Measurements from ENCODE around the gene ZYX.
A peak's percentile ranks its signal among the peaks of the same experiment; 100 is the strongest.

ZYX gene

DNA sequence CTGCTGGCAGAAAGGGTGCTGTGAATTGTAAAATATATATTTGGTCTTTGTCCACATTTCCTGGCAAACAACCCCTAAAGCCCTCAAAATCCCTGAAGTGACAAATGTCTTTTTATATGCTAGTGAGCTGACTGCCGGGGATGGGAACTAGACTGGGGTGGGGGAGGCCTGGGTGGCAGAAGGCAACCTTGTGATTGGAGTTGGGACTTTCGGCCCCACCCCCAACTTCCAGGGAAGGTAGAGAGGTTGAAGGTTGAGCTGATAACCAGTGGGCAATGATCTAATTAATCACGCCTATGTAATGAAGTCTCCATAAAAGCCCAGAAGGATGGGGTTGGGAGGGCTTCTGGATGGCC is 24.8 kb downstream of the ZYX start:
- DNase-seq (ENCODE audit: low read depth), result no peak
- in situ Hi-C loops (cut with HindIII; ENCODE audit: low sequenced_read_pairs), result no loop called here
- TF ChIP-seq, protein P1, sequence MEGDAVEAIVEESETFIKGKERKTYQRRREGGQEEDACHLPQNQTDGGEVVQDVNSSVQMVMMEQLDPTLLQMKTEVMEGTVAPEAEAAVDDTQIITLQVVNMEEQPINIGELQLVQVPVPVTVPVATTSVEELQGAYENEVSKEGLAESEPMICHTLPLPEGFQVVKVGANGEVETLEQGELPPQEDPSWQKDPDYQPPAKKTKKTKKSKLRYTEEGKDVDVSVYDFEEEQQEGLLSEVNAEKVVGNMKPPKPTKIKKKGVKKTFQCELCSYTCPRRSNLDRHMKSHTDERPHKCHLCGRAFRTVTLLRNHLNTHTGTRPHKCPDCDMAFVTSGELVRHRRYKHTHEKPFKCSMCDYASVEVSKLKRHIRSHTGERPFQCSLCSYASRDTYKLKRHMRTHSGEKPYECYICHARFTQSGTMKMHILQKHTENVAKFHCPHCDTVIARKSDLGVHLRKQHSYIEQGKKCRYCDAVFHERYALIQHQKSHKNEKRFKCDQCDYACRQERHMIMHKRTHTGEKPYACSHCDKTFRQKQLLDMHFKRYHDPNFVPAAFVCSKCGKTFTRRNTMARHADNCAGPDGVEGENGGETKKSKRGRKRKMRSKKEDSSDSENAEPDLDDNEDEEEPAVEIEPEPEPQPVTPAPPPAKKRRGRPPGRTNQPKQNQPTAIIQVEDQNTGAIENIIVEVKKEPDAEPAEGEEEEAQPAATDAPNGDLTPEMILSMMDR (IDR thresholded peaks at IDR 0.05; ENCODE audit: low read depth, low read length, missing control alignments), result no peak
- no peak overlapping the region for H3K4me3 ChIP-seq (ENCODE audit: low read depth, low read length)

DNA sequence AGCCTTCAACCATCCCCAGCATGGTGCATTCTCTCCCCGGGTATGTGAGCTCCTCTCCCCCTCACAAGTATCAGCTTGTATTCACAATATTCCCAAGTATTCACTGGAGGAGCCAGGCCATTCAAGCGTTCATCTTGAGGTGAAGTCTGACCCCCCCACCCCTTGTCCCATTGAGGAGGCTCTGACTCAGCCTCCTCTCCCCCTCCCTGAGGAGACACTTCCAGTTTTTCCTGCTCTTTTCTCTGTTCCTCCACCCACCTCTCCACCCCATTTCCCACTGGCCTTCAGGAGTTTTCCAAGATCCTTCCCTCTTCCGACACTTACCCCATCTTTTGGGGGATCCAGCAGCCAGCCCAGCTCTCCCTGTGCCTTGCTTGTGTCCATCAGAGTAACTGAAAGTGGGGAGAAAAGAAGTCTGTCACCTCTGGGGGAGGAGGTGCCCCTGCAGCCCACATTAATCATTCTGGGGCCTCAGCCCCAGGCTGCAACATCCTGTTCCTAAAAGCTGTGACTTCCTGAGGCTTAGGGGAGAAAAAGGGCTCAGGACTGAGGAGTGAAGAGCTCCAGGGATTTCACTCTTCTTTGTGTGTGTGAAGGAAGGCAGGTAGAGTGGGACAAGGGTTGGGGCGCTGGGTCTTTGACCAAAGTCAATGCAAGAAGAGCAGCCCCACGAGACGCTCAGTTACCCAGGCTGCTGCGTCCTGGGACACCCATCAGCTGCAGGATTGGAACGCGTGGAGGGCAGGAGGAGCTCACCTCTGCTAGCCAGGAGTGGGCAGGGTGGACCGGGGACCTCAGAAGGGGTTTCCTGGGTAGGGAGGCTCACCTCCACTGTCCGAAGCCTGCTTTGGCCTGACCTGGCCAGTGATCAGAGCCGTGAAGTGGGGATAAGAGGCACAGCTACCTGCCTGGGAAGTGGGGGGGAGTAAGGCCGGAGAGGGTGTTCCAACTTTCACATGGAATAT is 26.4 kb downstream of the ZYX start:
- TF ChIP-seq, protein P1 (IDR thresholded peaks at IDR 0.05; ENCODE audit: low read depth, low read length, missing control alignments), result no peak
- DNase-seq (ENCODE audit: low read depth), result no peak
- H3K4me3 ChIP-seq (ENCODE audit: low read depth, low read length), result no peak overlapping the region
- in situ Hi-C loops (cut with HindIII; ENCODE audit: low sequenced_read_pairs), result no loop called here

DNA sequence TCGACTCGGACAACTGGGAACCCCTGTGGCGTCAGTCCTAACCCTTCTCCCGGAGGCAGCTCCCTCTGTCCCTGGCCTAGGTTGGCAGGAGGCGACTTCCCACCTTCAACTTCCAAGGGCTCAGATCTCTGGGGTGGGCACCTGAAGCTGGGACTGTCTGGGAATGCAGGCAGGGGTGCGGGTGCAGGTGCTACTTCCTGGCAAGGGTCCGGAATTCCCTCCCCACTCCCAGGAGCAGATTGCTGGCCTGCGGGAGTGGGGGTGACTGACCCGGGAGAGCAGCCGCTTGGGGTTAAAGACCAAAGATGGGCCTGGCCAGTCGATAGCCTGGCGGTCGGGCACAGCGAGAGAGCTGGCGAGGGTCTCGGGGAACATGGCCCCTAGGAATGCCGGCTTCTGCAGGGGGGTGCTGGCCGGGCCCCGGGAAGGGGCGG is 27.1 kb downstream of the ZYX start:
- H3K4me3 ChIP-seq (ENCODE audit: low read depth, low read length), result no peak overlapping the region
- TF ChIP-seq, protein P1 (IDR thresholded peaks at IDR 0.05; ENCODE audit: low read depth, low read length, missing control alignments), result no peak
- in situ Hi-C loops (cut with HindIII; ENCODE audit: low sequenced_read_pairs), result no loop called here
- no peak for DNase-seq (ENCODE audit: low read depth)

DNA sequence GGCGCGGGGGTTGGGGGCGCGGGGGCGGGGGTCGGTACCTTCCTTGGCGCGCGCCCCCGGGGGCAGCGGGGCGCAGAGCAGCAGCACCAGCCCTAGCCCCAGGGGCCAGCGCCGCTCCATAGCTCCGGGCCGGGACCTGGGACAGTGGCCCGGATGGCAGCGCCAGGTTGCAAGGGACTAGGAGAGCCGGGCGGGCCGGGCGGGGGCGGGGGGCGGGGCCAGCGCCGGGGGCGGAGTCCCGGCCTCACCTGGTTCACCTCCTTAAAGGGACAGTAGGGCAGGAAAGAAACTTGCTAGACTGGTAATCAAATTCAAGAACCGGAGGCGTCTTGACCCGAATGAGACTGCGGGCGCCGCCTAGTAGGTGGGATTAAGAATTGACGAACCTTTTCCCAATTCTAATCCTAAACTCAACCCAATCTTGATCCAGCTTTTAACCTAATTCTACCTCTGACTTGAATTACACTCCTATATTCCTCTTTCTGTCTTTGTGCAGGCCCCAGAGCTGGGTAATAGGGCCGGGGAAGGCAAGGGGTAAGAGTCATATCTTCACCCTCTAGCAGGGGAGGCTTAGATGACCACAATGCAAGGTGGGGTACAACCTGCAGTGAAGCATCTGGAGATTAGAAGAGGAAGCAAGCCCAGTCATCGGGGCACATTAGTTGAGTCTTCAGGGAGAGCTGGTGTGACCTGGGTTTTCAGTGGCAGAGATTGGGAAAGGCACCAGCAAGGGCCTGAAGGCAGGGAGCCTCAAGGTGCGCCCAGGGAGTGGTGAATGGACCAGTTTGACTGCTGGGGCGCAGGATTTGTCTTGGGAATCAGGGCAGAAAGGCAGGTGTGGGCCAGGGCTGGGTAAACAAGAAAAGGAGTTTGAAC is 27.8 kb downstream of the ZYX start, which contains the start of gene EPHA1:
Gene EPHA1, minus strand, starts transcription at position 171 of the 876 bp plus-strand sequence. Its CDS starts 51 bp downstream, at position 120.
- no peak for DNase-seq (ENCODE audit: low read depth)
- TF ChIP-seq, protein P1 (IDR thresholded peaks at IDR 0.05; ENCODE audit: low read depth, low read length, missing control alignments), result peak; percentile 38
- H3K4me3 ChIP-seq (ENCODE audit: low read depth, low read length), result no peak within 1 kb of the TSS
- in situ Hi-C loops (cut with HindIII; ENCODE audit: low sequenced_read_pairs), result no loop called here

DNA sequence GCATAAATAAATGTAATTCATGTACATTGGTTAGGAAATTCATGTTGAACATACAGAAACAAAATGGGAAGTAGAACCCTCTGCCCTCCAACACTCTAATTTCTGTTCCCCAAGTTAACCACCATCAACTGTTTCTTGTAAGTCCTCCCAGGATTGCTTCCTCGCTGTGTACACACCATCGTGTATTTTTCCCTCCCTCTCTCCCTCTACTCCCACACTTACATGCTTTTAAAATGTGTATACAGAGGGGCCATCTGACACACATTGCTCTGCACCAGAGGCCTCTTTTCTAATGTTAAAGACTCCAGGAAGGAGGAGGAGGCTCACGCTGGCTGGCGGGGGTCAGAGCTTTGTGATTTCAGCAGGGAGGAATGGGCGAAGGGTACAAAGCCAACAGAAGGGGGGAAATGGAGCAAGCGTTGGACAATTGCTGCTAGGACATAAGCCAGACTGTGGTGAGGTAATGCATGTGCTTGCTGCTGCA is 29.4 kb downstream of the ZYX start:
- H3K4me3 ChIP-seq (ENCODE audit: low read depth, low read length), result no peak overlapping the region
- TF ChIP-seq, protein P1 (IDR thresholded peaks at IDR 0.05; ENCODE audit: low read depth, low read length, missing control alignments), result no peak
- in situ Hi-C loops (cut with HindIII; ENCODE audit: low sequenced_read_pairs), result no loop called here
- DNase-seq (ENCODE audit: low read depth), result no peak

Measured in astrocyte of the cerebellum (primary cell).